ENCODE measurements around the gene CCDC102B. TPM values are rescaled to one million over a fixed set of nuclear protein-coding genes. Genes with fewer than 3 reads are reported as not detected.

Gene CCDC102B
- polyA plus RNA-seq, 3 donors from 2014 or later: 2.8 to 7.0 (median 6.2) TPM

DNA sequence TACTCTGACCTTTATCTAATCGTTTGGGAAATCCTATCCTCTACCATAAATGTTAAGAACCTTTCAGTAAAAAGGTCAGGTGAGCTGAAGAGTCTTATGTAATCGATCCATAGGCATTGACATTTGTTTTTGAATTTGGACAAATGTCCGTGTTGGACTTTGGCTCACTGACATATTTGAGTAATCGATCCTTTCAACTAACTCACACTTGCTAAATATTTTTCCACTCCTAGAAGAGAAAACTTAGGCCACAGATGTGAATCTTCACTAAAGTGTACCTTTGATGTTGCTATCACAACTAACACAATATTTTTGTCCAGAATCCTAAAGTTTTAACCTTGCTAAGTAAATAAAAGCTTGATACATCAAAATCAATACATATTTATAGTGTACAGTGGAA is 89.5 kb downstream of the CCDC102B start:
- Mint-ChIP-seq H3K4me3 (no peak overlapping the region), H3K9me3 (peaks cover 0 to 4% (median under 1%) of the 10 kb centered on the region in 6 donors), H3K4me1 (no peaks in the 10 kb centered on the region), H3K27me3 (ENCODE audit: low read depth in 3 of 3) (peaks cover 0 to 5% (median 0%) of the 10 kb centered on the region in 3 donors), H3K27ac (no peak overlapping the region), H3K36me3 (no peaks in the 10 kb centered on the region)
- no peak for DNase-seq

DNA sequence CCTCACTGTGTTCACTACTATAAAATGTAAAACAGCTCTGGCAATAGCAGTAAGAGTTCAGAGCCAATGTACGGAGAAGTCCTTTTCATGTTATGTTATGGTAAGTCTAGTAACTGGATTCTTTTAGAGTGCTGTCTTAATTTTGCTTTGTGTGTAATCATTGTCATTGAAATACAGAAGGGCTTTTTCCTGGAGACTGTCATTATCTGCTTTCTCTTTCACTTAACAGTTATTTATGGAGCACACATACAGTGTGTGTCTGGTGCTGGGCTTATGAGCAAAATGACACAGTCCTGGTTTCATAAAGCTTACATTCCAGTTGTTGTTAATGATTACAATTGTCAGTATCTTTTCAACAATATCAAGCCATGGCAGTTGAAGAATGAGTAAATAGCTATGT is 95.5 kb downstream of the CCDC102B start:
- peaks cover 0 to 1% (median 0%) of the 10 kb centered on the region in 3 donors for H3K27me3 Mint-ChIP-seq (ENCODE audit: low read depth in 3 of 3)
- DNase-seq: no peak
- H3K9me3 Mint-ChIP-seq: peaks cover 0 to 5% (median under 1%) of the 10 kb centered on the region in 6 donors
- H3K4me1 Mint-ChIP-seq: no peaks in the 10 kb centered on the region
- H3K27ac Mint-ChIP-seq: no peak overlapping the region
- H3K36me3 Mint-ChIP-seq: no peaks in the 10 kb centered on the region
- no peak overlapping the region for H3K4me3 Mint-ChIP-seq

GRCh38 chr18:68897286-68897685 is 99.4 kb downstream of the CCDC102B start:
- H3K4me3 Mint-ChIP-seq: no peak overlapping the region
- peaks cover 0 to 5% (median under 1%) of the 10 kb centered on the region in 6 donors for H3K9me3 Mint-ChIP-seq
- H3K27me3 Mint-ChIP-seq (ENCODE audit: low read depth in 3 of 3): no peaks in the 10 kb centered on the region
- no peak overlapping the region for H3K27ac Mint-ChIP-seq
- no peak for DNase-seq
- no peaks in the 10 kb centered on the region for H3K36me3 Mint-ChIP-seq
- H3K4me1 Mint-ChIP-seq: no peaks in the 10 kb centered on the region

- no peak overlapping the region for H3K27ac Mint-ChIP-seq
- peaks cover 0 to 2% (median 0%) of the 10 kb centered on the region in 3 donors for H3K27me3 Mint-ChIP-seq (ENCODE audit: low read depth in 3 of 3)
- H3K36me3 Mint-ChIP-seq: peaks cover 0 to 4% (median 0%) of the 10 kb centered on the region in 3 donors
- no peak for DNase-seq
- H3K4me3 Mint-ChIP-seq: no peak overlapping the region
- peaks cover 0 to 9% (median 5%) of the 10 kb centered on the region in 6 donors for H3K9me3 Mint-ChIP-seq
- no peaks in the 10 kb centered on the region for H3K4me1 Mint-ChIP-seq
These were observed 111.7 kb downstream of the CCDC102B start for GRCh38 chr18:68909579-68909978.

DNA sequence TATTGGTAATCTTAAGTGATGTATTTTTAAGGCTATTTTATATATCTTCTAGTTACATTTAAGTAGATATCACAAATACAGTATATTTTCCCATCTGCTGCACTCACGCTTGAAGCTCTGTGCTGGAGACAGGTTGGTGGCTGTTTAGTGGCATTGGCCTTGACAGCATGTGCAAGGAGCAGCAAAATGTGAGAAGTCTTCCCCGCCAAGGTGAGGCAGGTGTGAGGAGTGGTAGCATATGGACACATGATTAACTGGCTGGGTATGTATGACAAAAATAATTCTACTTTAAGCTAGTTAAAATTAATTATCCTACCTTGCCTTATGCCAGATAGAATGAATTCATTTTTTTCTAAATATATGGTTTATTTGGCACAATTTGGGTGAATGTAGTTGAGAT is 117.2 kb downstream of the CCDC102B start:
- no peak overlapping the region for H3K4me3 Mint-ChIP-seq

GRCh38 chr18:68916734-68917133 is 118.9 kb downstream of the CCDC102B start:
- Mint-ChIP-seq H3K9me3 (peaks cover 0 to 7% (median 2%) of the 10 kb centered on the region in 6 donors), H3K27ac (no peak overlapping the region), H3K4me3 (no peak overlapping the region), H3K4me1 (no peaks in the 10 kb centered on the region), H3K36me3 (no peaks in the 10 kb centered on the region), H3K27me3 (ENCODE audit: low read depth in 3 of 3) (peaks cover 0 to 1% (median 0%) of the 10 kb centered on the region in 3 donors)
- DNase-seq: no peak

More for the DNA sequence above, 117.2 kb downstream of the CCDC102B start:
- Mint-ChIP-seq H3K4me1 (no peaks in the 10 kb centered on the region), H3K9me3 (peaks cover 0 to 7% (median 3%) of the 10 kb centered on the region in 6 donors), H3K27ac (no peak overlapping the region), H3K27me3 (ENCODE audit: low read depth in 3 of 3) (peaks cover 0 to 1% (median 0%) of the 10 kb centered on the region in 3 donors), H3K36me3 (no peaks in the 10 kb centered on the region)
- no peak for DNase-seq

DNA sequence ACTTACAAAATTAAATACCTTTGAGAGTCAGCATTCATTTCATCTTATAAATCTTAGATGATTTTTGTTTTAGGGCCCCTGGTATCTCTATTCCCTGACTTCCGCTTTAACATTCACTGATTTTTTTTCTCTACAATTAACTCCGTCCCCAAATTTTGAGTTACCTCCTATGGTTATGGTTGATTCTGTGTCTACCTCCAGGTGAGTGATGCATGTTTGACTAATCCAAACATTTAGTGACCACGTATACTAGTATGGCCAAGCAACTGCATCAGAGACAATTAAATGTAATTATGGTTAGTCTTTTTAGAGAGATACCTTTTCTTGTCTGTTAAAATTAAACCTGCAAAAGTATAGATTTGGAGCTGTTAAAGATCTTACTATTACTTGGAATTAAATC is 120.3 kb downstream of the CCDC102B start:
- peaks cover 0 to 7% (median 2%) of the 10 kb centered on the region in 6 donors for H3K9me3 Mint-ChIP-seq
- no peak for DNase-seq
- H3K4me3 Mint-ChIP-seq: no peak overlapping the region
- no peaks in the 10 kb centered on the region for H3K36me3 Mint-ChIP-seq
- H3K27me3 Mint-ChIP-seq (ENCODE audit: low read depth in 3 of 3): peaks cover 0 to 1% (median 0%) of the 10 kb centered on the region in 3 donors
- H3K27ac Mint-ChIP-seq: no peak overlapping the region
- no peaks in the 10 kb centered on the region for H3K4me1 Mint-ChIP-seq

- no peak overlapping the region for H3K4me3 Mint-ChIP-seq
- peaks cover 0 to 1% (median 0%) of the 10 kb centered on the region in 3 donors for H3K27me3 Mint-ChIP-seq (ENCODE audit: low read depth in 3 of 3)
- H3K27ac Mint-ChIP-seq: no peak overlapping the region
- H3K9me3 Mint-ChIP-seq: peaks cover 0 to 7% (median 1%) of the 10 kb centered on the region in 6 donors
- no peaks in the 10 kb centered on the region for H3K4me1 Mint-ChIP-seq
- no peak for DNase-seq
- no peaks in the 10 kb centered on the region for H3K36me3 Mint-ChIP-seq
These were observed 122.0 kb downstream of the CCDC102B start for GRCh38 chr18:68919900-68920299.

- Mint-ChIP-seq H3K9me3 (peaks cover 0 to 2% (median under 1%) of the 10 kb centered on the region in 6 donors), H3K27ac (no peak overlapping the region), H3K4me1 (no peaks in the 10 kb centered on the region), H3K4me3 (no peak overlapping the region), H3K36me3 (no peaks in the 10 kb centered on the region), H3K27me3 (ENCODE audit: low read depth in 3 of 3) (peaks cover 0 to 1% (median 0%) of the 10 kb centered on the region in 3 donors)
- DNase-seq: no peak
These were observed 124.5 kb downstream of the CCDC102B start for GRCh38 chr18:68922392-68922791.

GRCh38 chr18:68925268-68925667 is 127.4 kb downstream of the CCDC102B start:
- peaks cover 0 to 2% (median 0%) of the 10 kb centered on the region in 6 donors for H3K9me3 Mint-ChIP-seq
- no peak overlapping the region for H3K27ac Mint-ChIP-seq
- H3K36me3 Mint-ChIP-seq: no peaks in the 10 kb centered on the region
- DNase-seq: no peak
- H3K4me1 Mint-ChIP-seq: no peaks in the 10 kb centered on the region
- peaks cover 0 to 2% (median 0%) of the 10 kb centered on the region in 3 donors for H3K27me3 Mint-ChIP-seq (ENCODE audit: low read depth in 3 of 3)
- no peak overlapping the region for H3K4me3 Mint-ChIP-seq

DNA sequence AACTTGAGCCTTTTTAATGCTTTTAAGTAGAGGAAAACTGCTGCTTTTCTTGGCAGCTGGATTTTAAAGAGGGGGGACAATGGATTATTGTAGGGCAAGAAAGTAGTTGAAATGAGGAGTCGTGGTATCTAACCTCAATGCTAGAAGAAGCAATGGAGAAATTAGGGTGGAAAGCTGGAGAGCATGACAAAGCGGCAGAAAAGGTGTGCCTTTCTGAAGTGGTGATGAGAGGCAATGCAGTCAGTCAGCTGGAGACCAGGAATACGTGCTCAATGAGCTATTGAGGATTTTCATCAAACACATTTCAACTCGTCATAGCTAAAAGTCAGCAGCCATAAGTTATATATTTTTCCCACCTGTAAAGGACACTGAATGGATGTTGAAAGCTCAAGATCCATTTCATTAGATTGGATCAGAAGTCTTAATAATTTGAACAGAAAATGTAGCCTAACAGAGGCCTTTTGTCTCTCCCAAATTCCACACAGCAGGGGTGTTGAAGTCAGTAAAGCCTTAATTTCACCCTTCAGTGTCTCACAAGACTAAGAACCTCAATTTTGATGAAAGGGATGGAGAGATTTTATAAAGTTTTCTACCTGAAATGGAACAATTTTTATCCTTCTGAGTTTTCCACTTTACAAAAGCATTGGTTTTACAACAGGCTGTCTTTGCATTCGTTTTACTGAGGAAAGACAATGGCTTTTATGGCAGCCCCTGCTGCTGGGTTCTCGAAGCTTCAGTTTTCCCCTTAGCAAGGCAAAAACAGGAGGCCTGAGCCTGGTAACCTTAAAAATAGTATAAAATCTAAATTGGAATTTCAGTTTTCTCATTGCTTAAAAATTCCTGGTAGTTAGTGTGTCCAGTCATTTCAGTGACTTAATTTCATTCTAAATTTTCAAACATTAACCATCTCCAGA is 131.1 kb downstream of the CCDC102B start:
- Mint-ChIP-seq H3K4me1 (no peaks in the 10 kb centered on the region), H3K9me3 (peaks cover 0 to 5% (median 0%) of the 10 kb centered on the region in 6 donors), H3K4me3 (no peak overlapping the region), H3K36me3 (no peaks in the 10 kb centered on the region), H3K27me3 (ENCODE audit: low read depth in 3 of 3) (peaks cover 0 to 2% (median 0%) of the 10 kb centered on the region in 3 donors), H3K27ac (no peak overlapping the region)
- no peak for DNase-seq

GRCh38 chr18:68935686-68936085 is 137.8 kb downstream of the CCDC102B start:
- H3K36me3 Mint-ChIP-seq: no peaks in the 10 kb centered on the region
- no peak overlapping the region for H3K27ac Mint-ChIP-seq
- no peaks in the 10 kb centered on the region for H3K4me1 Mint-ChIP-seq

GRCh38 chr18:68937029-68937599 is 139.2 kb downstream of the CCDC102B start:
- peaks cover 0 to 8% (median under 1%) of the 10 kb centered on the region in 6 donors for H3K9me3 Mint-ChIP-seq
- no peak for DNase-seq
- H3K36me3 Mint-ChIP-seq: no peaks in the 10 kb centered on the region
- no peak overlapping the region for H3K27ac Mint-ChIP-seq
- no peak overlapping the region for H3K4me3 Mint-ChIP-seq
- H3K4me1 Mint-ChIP-seq: no peaks in the 10 kb centered on the region
- no peaks in the 10 kb centered on the region for H3K27me3 Mint-ChIP-seq (ENCODE audit: low read depth in 3 of 3)

More at GRCh38 chr18:68935686-68936085, 137.8 kb downstream of the CCDC102B start:
- DNase-seq: no peak
- Mint-ChIP-seq H3K9me3 (peaks cover 0 to 10% (median 0%) of the 10 kb centered on the region in 6 donors), H3K27me3 (ENCODE audit: low read depth in 3 of 3) (no peaks in the 10 kb centered on the region), H3K4me3 (no peak overlapping the region)

DNA sequence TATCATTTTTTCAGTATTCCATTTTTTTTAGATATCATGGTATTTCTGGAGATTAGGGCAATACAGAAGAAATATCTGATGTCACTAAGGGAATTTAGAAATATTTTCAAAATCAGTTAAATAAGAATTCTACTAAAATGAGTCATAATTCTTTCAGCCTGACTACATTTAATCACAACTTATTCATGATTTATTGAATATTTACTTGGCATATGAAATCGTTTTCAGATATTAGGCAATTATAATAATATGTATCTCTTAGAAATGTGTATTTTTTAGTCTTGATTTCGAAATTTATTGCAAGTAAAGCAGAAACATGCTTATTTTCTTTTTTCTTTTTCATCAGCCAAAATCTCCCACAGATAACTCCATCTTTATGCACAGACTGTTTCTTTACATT is 142.2 kb downstream of the CCDC102B start:
- H3K4me3 Mint-ChIP-seq: no peak overlapping the region
- H3K27me3 Mint-ChIP-seq (ENCODE audit: low read depth in 3 of 3): no peaks in the 10 kb centered on the region
- no peaks in the 10 kb centered on the region for H3K36me3 Mint-ChIP-seq
- H3K4me1 Mint-ChIP-seq: no peaks in the 10 kb centered on the region
- H3K27ac Mint-ChIP-seq: no peak overlapping the region
- H3K9me3 Mint-ChIP-seq: peaks cover 0 to 6% (median 2%) of the 10 kb centered on the region in 6 donors
- no peak for DNase-seq
